Coronary artery (tissue), 2 donors: ENCODE measurements around the gene LEKR1.

Source experiments
- DNase-seq: peaks from one replicate; pipeline ENCODE4 v3.0.0-alpha.2; 2017; ENCODE audit warnings: low spot score
- H3K27ac ChIP-seq, 2 donors: fragments of 200-600 bp; sonication (generic); one replicate each; pipeline ENCODE4 v1.5.1; 2016 to 2019
- H3K4me3 ChIP-seq: fragments of 200-600 bp; sonication (generic); 2 replicates; pipeline ENCODE4 v1.5.1; 2016; ENCODE audit warnings: mild to moderate bottlenecking, moderate library complexity
- CTCF ChIP-seq: fragments of 200-600 bp; sonication (generic); IDR thresholded peaks from one replicate; pipeline ENCODE4 v1.5.1; 2019; ENCODE audit warnings: antibody characterized with exemption

The LEKR1 gene

DNA sequence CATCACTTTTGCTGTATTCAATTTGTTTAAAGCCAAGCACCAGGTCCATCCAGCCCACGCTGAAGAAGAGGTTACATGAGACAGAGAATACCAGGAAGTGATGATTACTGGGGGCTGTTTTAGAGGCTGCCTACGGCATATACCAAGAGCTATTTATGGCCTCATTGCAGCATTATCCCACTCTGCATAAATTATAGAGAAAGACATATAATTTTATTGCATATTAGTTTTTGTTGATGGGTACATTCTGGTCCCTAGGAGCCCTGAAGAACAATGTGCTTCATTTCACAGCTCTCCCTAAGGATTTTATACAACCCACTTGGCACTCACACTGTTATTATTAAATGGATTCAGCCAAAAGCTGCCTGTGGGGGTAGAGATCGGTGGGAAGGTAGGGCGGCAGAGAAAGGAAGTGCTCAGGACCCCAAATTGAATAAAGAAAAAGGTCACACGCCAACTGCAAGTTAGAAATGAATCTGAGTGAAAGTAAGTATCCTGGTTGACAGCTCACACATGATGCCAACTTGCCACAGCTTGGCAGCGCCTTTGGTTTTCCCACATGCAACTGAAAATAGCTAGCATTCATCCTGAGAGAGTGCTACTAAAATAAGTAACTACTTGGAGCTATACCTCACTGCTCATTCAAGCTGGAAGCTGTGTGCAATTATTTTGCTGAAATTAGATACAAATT lies 260.1 kb downstream of the LEKR1 start:
- H3K4me3 ChIP-seq: peak overlapping the region; percentile 6
- no peak for DNase-seq
- TF ChIP-seq CTCF: no peak
- H3K27ac ChIP-seq: peak overlapping the region; percentile 99

DNA sequence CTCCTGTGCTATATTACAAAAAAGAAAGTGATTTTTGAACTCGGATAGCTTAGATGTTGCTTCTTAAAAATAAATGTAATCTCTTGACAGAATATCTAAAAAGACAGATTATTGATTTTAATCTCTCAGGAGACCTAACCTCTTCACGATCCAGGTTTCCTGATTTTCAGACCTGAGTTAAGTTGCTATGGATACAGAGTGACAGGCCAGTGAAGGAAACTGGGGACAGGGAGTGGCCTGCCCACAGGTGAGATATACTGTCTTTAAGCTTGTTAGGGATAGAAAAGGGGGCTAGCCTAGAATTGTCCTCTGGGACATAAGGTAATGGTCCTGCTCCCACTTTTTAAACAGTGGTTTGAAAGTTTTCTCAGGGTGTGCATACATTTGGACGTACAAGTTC lies 260.6 kb downstream of the LEKR1 start:
- Histone ChIP-seq H3K27ac (peak overlapping the region; percentile 99), H3K4me3 (no peak overlapping the region)
- no peak for TF ChIP-seq CTCF
- no peak for DNase-seq

GRCh38 chr3:157087373-157087772 lies 261.2 kb downstream of the LEKR1 start:
- Histone ChIP-seq H3K4me3 (no peak overlapping the region), H3K27ac (peak overlapping the region; percentile 99)
- TF ChIP-seq CTCF: no peak
- DNase-seq: no peak

GRCh38 chr3:157087780-157088600 lies 261.8 kb downstream of the LEKR1 start:
- TF ChIP-seq CTCF: no peak
- Histone ChIP-seq H3K27ac (peak overlapping the region; percentile 99), H3K4me3 (peak overlapping the region; percentile 84)
- DNase-seq: no peak

DNA sequence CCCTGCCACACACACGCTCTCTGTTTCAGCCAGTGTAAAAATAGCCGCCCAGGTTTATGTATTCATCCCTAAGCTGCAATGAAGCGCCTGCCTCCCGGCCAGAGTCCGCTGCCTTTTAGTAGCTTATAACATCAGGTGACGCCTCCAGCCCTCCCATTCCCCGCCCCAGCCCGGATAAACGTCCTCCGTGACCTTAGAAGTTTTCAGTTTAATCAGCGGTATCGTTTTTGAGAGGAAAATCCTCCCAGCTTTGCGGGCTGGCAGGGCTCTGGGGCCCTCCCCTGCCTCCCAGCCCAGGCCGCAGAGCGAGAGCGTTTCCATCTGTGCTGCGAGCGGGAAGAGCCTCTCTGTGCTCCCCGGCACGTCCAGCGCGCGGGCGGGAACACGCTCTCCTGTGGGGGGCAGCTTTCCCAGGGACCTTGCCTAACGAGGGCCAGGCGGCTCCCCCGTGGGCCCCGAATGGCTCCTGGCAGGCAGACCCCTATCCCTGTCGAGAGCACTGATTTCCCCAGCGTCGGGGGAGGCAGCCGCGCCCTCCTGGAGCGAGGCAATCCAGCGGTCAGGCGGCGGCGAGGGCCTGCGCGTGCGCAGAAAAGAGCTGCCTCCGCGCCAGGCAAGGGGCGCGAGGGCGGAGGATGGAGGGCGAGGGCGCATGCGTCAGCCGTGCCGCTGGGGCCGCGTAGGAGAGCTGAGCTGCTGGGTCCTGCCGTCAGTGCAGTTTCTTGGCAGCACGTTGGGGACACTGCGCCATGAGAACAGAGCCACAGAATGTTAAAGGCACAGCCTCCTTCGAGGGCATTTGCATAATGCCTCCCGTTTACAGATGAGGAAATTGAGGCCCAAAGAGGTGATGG lies 262.7 kb downstream of the LEKR1 start:
- TF ChIP-seq CTCF: no peak
- H3K27ac ChIP-seq: peak overlapping the region; percentile 99
- DNase-seq: peak; percentile 98
- peak overlapping the region; percentile 84 for H3K4me3 ChIP-seq

- Histone ChIP-seq H3K27ac (peak overlapping the region; percentile 99), H3K4me3 (peak overlapping the region; percentile 84)
- TF ChIP-seq CTCF: no peak
- DNase-seq: peak; percentile 75
These were observed 263.5 kb downstream of the LEKR1 start for GRCh38 chr3:157089455-157090221.
